ENCODE results near the gene FBXO48.

Gene FBXO48

GRCh38 chr2:68411397-68412126 lies 55.5 kb downstream of the FBXO48 start:
- TF ChIP-seq, protein P1, sequence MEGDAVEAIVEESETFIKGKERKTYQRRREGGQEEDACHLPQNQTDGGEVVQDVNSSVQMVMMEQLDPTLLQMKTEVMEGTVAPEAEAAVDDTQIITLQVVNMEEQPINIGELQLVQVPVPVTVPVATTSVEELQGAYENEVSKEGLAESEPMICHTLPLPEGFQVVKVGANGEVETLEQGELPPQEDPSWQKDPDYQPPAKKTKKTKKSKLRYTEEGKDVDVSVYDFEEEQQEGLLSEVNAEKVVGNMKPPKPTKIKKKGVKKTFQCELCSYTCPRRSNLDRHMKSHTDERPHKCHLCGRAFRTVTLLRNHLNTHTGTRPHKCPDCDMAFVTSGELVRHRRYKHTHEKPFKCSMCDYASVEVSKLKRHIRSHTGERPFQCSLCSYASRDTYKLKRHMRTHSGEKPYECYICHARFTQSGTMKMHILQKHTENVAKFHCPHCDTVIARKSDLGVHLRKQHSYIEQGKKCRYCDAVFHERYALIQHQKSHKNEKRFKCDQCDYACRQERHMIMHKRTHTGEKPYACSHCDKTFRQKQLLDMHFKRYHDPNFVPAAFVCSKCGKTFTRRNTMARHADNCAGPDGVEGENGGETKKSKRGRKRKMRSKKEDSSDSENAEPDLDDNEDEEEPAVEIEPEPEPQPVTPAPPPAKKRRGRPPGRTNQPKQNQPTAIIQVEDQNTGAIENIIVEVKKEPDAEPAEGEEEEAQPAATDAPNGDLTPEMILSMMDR (IDR thresholded peaks at IDR 0.05; ENCODE audit: low read depth, low read length): no peak
- H3K4me3 ChIP-seq (ENCODE audit: low read depth, low read length): no peak overlapping the region

Measured in WI38 (cell line).